Measurements from ENCODE around the gene YWHAB.

- no peak for TF ChIP-seq CTCF (IDR thresholded peaks at IDR 0.05; ENCODE audit: low read length)
- no peak for TF ChIP-seq EZH2phosphoT487 (IDR thresholded peaks at IDR 0.05; ENCODE audit: low read length)
- no peak for TF ChIP-seq EZH2 (optimal IDR thresholded peaks at IDR 0.05; ENCODE audit: low read depth, low read length)
These were observed 29.4 kb downstream of the YWHAB start for GRCh38 chr20:44914924-44915323.

Measured in MM.1S (cell line).